Endodermal cell (in vitro differentiated cells): Measurements from ENCODE around the gene GABRB1. TPM values are rescaled to one million over a fixed set of nuclear protein-coding genes. Genes with fewer than 3 reads are reported as not detected.

ENCODE experiments used
- DNase-seq: peaks from one replicate; pipeline ENCODE4 v3.0.0-alpha.2; 2017
- H3K27ac ChIP-seq: 2 replicates; pipeline ENCODE4 v1.5.1; 2013; ENCODE audit warnings: mild to moderate bottlenecking, low read depth, low read length, moderate library complexity
- H3K27me3 ChIP-seq: 2 replicates; pipeline ENCODE4 v1.6.1; 2013; ENCODE audit warnings: mild to moderate bottlenecking, low read length, moderate library complexity; ENCODE audit not compliant: insufficient read depth, control insufficient read depth, poor library complexity, severe bottlenecking
- H3K36me3 ChIP-seq: 2 replicates; pipeline ENCODE4 v1.7.0; 2013; ENCODE audit warnings: mild to moderate bottlenecking, low read length, moderate library complexity; ENCODE audit not compliant: control insufficient read depth, insufficient read depth
- H3K4me1 ChIP-seq: one replicate; pipeline ENCODE4 v1.7.0; 2013; ENCODE audit warnings: low read length; ENCODE audit not compliant: control insufficient read depth, insufficient read depth
- H3K4me3 ChIP-seq: 2 replicates; pipeline ENCODE4 v1.5.1; 2013; ENCODE audit warnings: mild to moderate bottlenecking, low read length, moderate library complexity
- H3K9ac ChIP-seq: 2 replicates; pipeline ENCODE4 v1.6.1; 2013; ENCODE audit warnings: mild to moderate bottlenecking, low read length, moderate library complexity; ENCODE audit not compliant: poor library complexity, severe bottlenecking; ENCODE audit errors: extremely low read depth
- H3K9me3 ChIP-seq: 2 replicates; pipeline ENCODE4 v1.6.1; 2013; ENCODE audit warnings: mild to moderate bottlenecking, low read length, moderate library complexity; ENCODE audit not compliant: control insufficient read depth
- H3K27ac Mint-ChIP-seq: 2 replicates; pipeline ENCODE4 v1.8.0; 2020; ENCODE audit warnings: mixed read lengths
- H3K27me3 Mint-ChIP-seq: 2 replicates; pipeline ENCODE4 v1.8.0; 2021; ENCODE audit warnings: mild to moderate bottlenecking, mixed read lengths; ENCODE audit not compliant: insufficient read depth
- H3K36me3 Mint-ChIP-seq: 2 replicates; pipeline ENCODE4 v1.8.0; 2020; ENCODE audit warnings: low read depth, mixed read lengths
- H3K4me1 Mint-ChIP-seq: 2 replicates; pipeline ENCODE4 v1.8.0; 2020; ENCODE audit warnings: mixed read lengths
- H3K4me3 Mint-ChIP-seq: 2 replicates; pipeline ENCODE4 v1.8.0; 2020; ENCODE audit warnings: mild to moderate bottlenecking, moderate library complexity, mixed read lengths
- H3K9me3 Mint-ChIP-seq: 2 replicates; pipeline ENCODE4 v1.8.0; 2020; ENCODE audit warnings: mild to moderate bottlenecking, mixed read lengths
- CTCF ChIP-seq: fragments of 200-600 bp; sonication (generic); conservative IDR thresholded peaks from 2 replicates; pipeline ENCODE4 v1.5.0; 2021; ENCODE audit warnings: antibody characterized with exemption, mild to moderate bottlenecking
- WGBS, 2 experiments: methylation state at CpG; one replicate each; pipeline versions ENCODE4 v1.1.5 to v1.1.7; 2013; ENCODE audit warnings: missing lambda C conversion rate in 2 of 2, mixed read lengths in 1 of 2; ENCODE audit not compliant: insufficient coverage in 1 of 2, insufficient read length in 1 of 2; 5-methylcytosine and 5-hydroxymethylcytosine counted together
- total RNA-seq, 2 donors: library from RNA; stranded (reverse); fragmentation: NEBNext Ultra II Directional in 1 of 2; extraction: Animal tissue kit (Norgen Biotek cat#: 25700) in 1 of 2; gene quantifications; 2 replicates in 1 of 2; 3 replicates in 1 of 2; pipeline ENCODE4 v1.2.1, GENCODE V29; 2021

GABRB1 gene
- total RNA-seq, 2 donors from 2014 or later, result not detected

- peak; percentile 49 for DNase-seq
- no peak overlapping the region for H3K27ac Mint-ChIP-seq
Measured at GRCh38 chr4:47154816-47155370, 123.5 kb downstream of the GABRB1 start.

GRCh38 chr4:47155919-47156318 lies 124.6 kb downstream of the GABRB1 start:
- Mint-ChIP-seq H3K4me1 (no peaks in the 10 kb centered on the region), H3K4me3 (no peak overlapping the region), H3K27ac (no peak overlapping the region), H3K9me3 (no peaks in the 10 kb centered on the region), H3K36me3 (no peaks in the 10 kb centered on the region), H3K27me3 (no peaks in the 10 kb centered on the region)
- no peak overlapping the region for H3K27ac ChIP-seq
- no peaks in the 10 kb centered on the region for H3K27me3 ChIP-seq
- H3K4me1 ChIP-seq, result no peaks in the 10 kb centered on the region
- WGBS, 2 experiments, result 94 to 97% methylated on average over 2 to 3 of the region's 3 CpGs
- no peak for DNase-seq
- TF ChIP-seq CTCF, result no peak
- H3K36me3 ChIP-seq, result no peaks in the 10 kb centered on the region
- no peak overlapping the region for H3K4me3 ChIP-seq
- no peaks in the 10 kb centered on the region for H3K9me3 ChIP-seq
- no peak overlapping the region for H3K9ac ChIP-seq

More at GRCh38 chr4:47154816-47155370, 123.5 kb downstream of the GABRB1 start:
- H3K4me1 ChIP-seq, result no peaks in the 10 kb centered on the region
- no peaks in the 10 kb centered on the region for H3K36me3 ChIP-seq
- H3K9ac ChIP-seq, result no peak overlapping the region
- no peak overlapping the region for H3K4me3 ChIP-seq
- H3K27me3 ChIP-seq, result no peaks in the 10 kb centered on the region
- H3K4me3 Mint-ChIP-seq, result no peak overlapping the region
- H3K9me3 Mint-ChIP-seq, result no peaks in the 10 kb centered on the region
- no peaks in the 10 kb centered on the region for H3K27me3 Mint-ChIP-seq
- H3K4me1 Mint-ChIP-seq, result no peaks in the 10 kb centered on the region
- 83 to 86% methylated on average over 2 to 6 of the region's 6 CpGs for WGBS, 2 experiments
- no peak overlapping the region for H3K27ac ChIP-seq
- no peaks in the 10 kb centered on the region for H3K36me3 Mint-ChIP-seq
- no peaks in the 10 kb centered on the region for H3K9me3 ChIP-seq
- TF ChIP-seq CTCF, result no peak

GRCh38 chr4:47160095-47160494 lies 128.7 kb downstream of the GABRB1 start:
- DNase-seq, result no peak
- no peaks in the 10 kb centered on the region for H3K36me3 ChIP-seq
- no peaks in the 10 kb centered on the region for H3K27me3 Mint-ChIP-seq
- TF ChIP-seq CTCF, result no peak
- H3K27me3 ChIP-seq, result no peaks in the 10 kb centered on the region
- no peak overlapping the region for H3K9ac ChIP-seq
- no peaks in the 10 kb centered on the region for H3K4me1 Mint-ChIP-seq
- H3K4me1 ChIP-seq, result no peaks in the 10 kb centered on the region
- no peaks in the 10 kb centered on the region for H3K9me3 Mint-ChIP-seq
- WGBS, 2 experiments, result 94% methylated on average over 2 of the region's 3 CpGs; no CpG with 5 or more reads in 1 of the 2 experiments
- no peak overlapping the region for H3K4me3 ChIP-seq
- H3K27ac Mint-ChIP-seq, result no peak overlapping the region
- H3K4me3 Mint-ChIP-seq, result no peak overlapping the region
- no peaks in the 10 kb centered on the region for H3K36me3 Mint-ChIP-seq
- H3K9me3 ChIP-seq, result no peaks in the 10 kb centered on the region
- H3K27ac ChIP-seq, result no peak overlapping the region
